HepG2 (cell line): ENCODE results near the gene MTO1. TPM values are rescaled to one million over a fixed set of nuclear protein-coding genes. Genes with fewer than 3 reads are reported as not detected.

ENCODE experiments used
- CERS6 ChIP-seq: sonication (generic); formaldehyde crosslinking; IDR thresholded peaks from 2 replicates; pipeline ENCODE4 v1.5.0; 2020; ENCODE audit warnings: missing genetic modification reagents
- FOXJ3 ChIP-seq: sonication (generic); formaldehyde crosslinking; IDR thresholded peaks from 2 replicates; pipeline ENCODE4 v1.4.0; 2020; ENCODE audit warnings: missing genetic modification reagents, mild to moderate bottlenecking, borderline replicate concordance
- FOXP1 ChIP-seq, 2 experiments: fragments of 450-650 bp in 1 of 2; IDR thresholded peaks; 2 replicates each; pipeline ENCODE4 v1.6.1; 2017 to 2018; ENCODE audit warnings: antibody characterized with exemption in 1 of 2
- HOXA3 ChIP-seq: sonication (generic); formaldehyde crosslinking; IDR thresholded peaks from 2 replicates; pipeline ENCODE4 v1.5.0; 2020; ENCODE audit warnings: missing genetic modification reagents
- JUNB ChIP-seq: sonication (generic); formaldehyde crosslinking; IDR thresholded peaks from 2 replicates; pipeline ENCODE4 v1.8.0; 2022; ENCODE audit warnings: missing genetic modification reagents, mild to moderate bottlenecking, borderline replicate concordance
- KLF15 ChIP-seq: sonication (generic); formaldehyde crosslinking; IDR thresholded peaks from 2 replicates; pipeline ENCODE4 v1.8.1; 2023; ENCODE audit warnings: borderline replicate concordance, mild to moderate bottlenecking, inconsistent platforms, missing genetic modification reagents, mixed read lengths
- PREB ChIP-seq: sonication (generic); formaldehyde crosslinking; IDR thresholded peaks from 2 replicates; pipeline ENCODE4 v1.4.0; 2020; ENCODE audit warnings: missing genetic modification reagents
- SMYD3 ChIP-seq: sonication (generic); formaldehyde crosslinking; IDR thresholded peaks from 2 replicates; pipeline ENCODE4 v1.8.1; 2023; ENCODE audit warnings: mild to moderate bottlenecking, missing genetic modification reagents
- TAF15 ChIP-seq: fragments of 200-400 bp; formaldehyde crosslinking; IDR thresholded peaks from one replicate; pipeline ENCODE4 v1.6.1; 2018; ENCODE audit warnings: mild to moderate bottlenecking, low read depth, low read length; ENCODE audit not compliant: poor library complexity, severe bottlenecking
- U2AF1 ChIP-seq: fragments of 200-400 bp; formaldehyde crosslinking; optimal IDR thresholded peaks from 2 replicates; pipeline ENCODE3; 2017; ENCODE audit warnings: mild to moderate bottlenecking, low read depth, low read length
- ZNF235 ChIP-seq: sonication (generic); formaldehyde crosslinking; IDR thresholded peaks from 2 replicates; pipeline ENCODE4 v1.8.1; 2023; ENCODE audit warnings: mild to moderate bottlenecking, missing genetic modification reagents, borderline replicate concordance
- ZNF263 ChIP-seq: sonication (generic); formaldehyde crosslinking; IDR thresholded peaks from 2 replicates; pipeline ENCODE4 v1.4.0; 2020; ENCODE audit warnings: missing genetic modification reagents
- ZNF329 ChIP-seq: sonication (generic); formaldehyde crosslinking; IDR thresholded peaks from 2 replicates; pipeline ENCODE4 v1.9.0; 2021; ENCODE audit warnings: low read depth, mild to moderate bottlenecking, missing genetic modification reagents
- ZNF333 ChIP-seq: sonication (generic); formaldehyde crosslinking; IDR thresholded peaks from 2 replicates; pipeline ENCODE4 v1.4.0; 2020; ENCODE audit warnings: mild to moderate bottlenecking, missing genetic modification reagents, borderline replicate concordance
- ZNF564 ChIP-seq: sonication (generic); formaldehyde crosslinking; IDR thresholded peaks from 2 replicates; pipeline ENCODE4 v1.8.1; 2023; ENCODE audit warnings: mild to moderate bottlenecking, missing genetic modification reagents
- ZNF674 ChIP-seq: sonication (generic); formaldehyde crosslinking; IDR thresholded peaks from 2 replicates; pipeline ENCODE4 v1.5.0; 2020; ENCODE audit warnings: low read depth, mild to moderate bottlenecking, missing genetic modification reagents
- ZNF772 ChIP-seq: sonication (generic); formaldehyde crosslinking; IDR thresholded peaks from 2 replicates; pipeline ENCODE4 v1.5.0; 2020; ENCODE audit warnings: mild to moderate bottlenecking, missing genetic modification reagents
- polyA plus RNA-seq, 8 experiments: library from polyadenylated mRNA; depleted of rRNA in 3 of 8; stranded (reverse) in 7 of 8; unstranded in 1 of 8; fragments of >200 nt; fragmentation: Illumina TruSeq in 4 of 8; extraction: Trizol in 4 of 8; gene quantifications; 2 replicates each; pipeline versions ENCODE4 v1.2.1 to v1.2.3, GENCODE V29; 2011 to 2016; ENCODE audit warnings: low read depth in 4 of 8, missing spikeins in 1 of 8, mixed read lengths in 1 of 8; ENCODE audit not compliant: insufficient read depth in 1 of 8
- total RNA-seq, 5 experiments: library from RNA; depleted of rRNA; stranded (reverse); fragments of >200 nt; fragmentation: Illumina TruSeq; extraction: Trizol; gene quantifications; 2 replicates each; pipeline ENCODE4 v1.2.3, GENCODE V29; 2016; ENCODE audit warnings: low read depth in 1 of 5
- TF ChIP-seq, protein P1 (sequence below): sonication (generic); formaldehyde crosslinking; IDR thresholded peaks from 2 replicates; pipeline ENCODE4 v1.8.1; 2022; ENCODE audit warnings: low read depth, mild to moderate bottlenecking, missing genetic modification reagents
- TF ChIP-seq, protein P2 (sequence below): sonication (generic); formaldehyde crosslinking; conservative IDR thresholded peaks from 2 replicates; pipeline ENCODE4 v1.4.0; 2020; ENCODE audit warnings: missing genetic modification reagents
- TF ChIP-seq, protein P3 (sequence below): sonication (generic); formaldehyde crosslinking; IDR thresholded peaks from 2 replicates; pipeline ENCODE4 v1.4.0; 2020; ENCODE audit warnings: missing genetic modification reagents

The MTO1 gene
- total and polyA plus RNA-seq, 2 of the 13 experiments (the other 11 are each of a cell fraction or from before 2014, with no cell fraction given) = 21.1 to 45.3 TPM

DNA sequence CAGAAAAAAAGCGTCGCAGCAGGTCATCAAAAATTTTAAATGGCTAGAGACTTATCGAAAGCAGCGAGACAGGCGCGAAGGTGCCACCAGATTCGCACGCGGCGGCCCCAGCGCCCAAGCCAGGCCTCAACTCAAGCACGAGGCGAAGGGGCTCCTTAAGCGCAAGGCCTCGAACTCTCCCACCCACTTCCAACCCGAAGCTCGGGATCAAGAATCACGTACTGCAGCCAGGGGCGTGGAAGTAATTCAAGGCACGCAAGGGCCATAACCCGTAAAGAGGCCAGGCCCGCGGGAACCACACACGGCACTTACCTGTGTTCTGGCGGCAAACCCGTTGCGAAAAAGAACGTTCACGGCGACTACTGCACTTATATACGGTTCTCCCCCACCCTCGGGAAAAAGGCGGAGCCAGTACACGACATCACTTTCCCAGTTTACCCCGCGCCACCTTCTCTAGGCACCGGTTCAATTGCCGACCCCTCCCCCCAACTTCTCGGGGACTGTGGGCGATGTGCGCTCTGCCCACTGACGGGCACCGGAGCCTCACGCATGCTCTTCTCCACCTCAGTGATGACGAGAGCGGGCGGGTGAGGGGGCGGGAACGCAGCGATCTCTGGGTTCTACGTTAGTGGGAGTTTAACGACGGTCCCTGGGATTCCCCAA is 59.3 kb downstream of the MTO1 start, which contains the start of gene EEF1A1 (continued):
- TF ChIP-seq ZNF772 (peak; percentile 86), ZNF329 (no peak; the same call in 1 of the 2 replicates), FOXP1 (IDR thresholded peaks at IDR 0.05) (no peak), FOXP1 (CRISPR knock-in tag; IDR thresholded peaks at IDR 0.05) (peak; percentile 9; the same call in 1 of the 2 replicates), KLF15 (CRISPR knock-in tag) (peak; percentile 75; the same call in 1 of the 2 replicates), CERS6 (0 out of 2 replicates have a peak, but pooled peaks have one; percentile 41), PREB (CRISPR knock-in tag) (no peak), ZNF564 (CRISPR knock-in tag) (no peak), ZNF263 (CRISPR knock-in tag) (peak; percentile 44; the same call in 1 of the 2 replicates), ZNF235 (CRISPR knock-in tag) (peak; percentile 41; the same call in 1 of the 2 replicates), JUNB (peak; percentile 51; the same call in 1 of the 2 replicates), TAF15 (no peak), ZNF674 (CRISPR knock-in tag) (no peak), ZNF333 (0 out of 2 replicates have a peak, but pooled peaks have one; percentile 44), FOXJ3 (peak; percentile 19; the same call in 1 of the 2 replicates), U2AF1 (peak; percentile 100), SMYD3 (peak; percentile 87; the same call in 1 of the 2 replicates), HOXA3 (CRISPR knock-in tag) (no peak; the same call in 1 of the 2 replicates)
- TF ChIP-seq, protein P1, sequence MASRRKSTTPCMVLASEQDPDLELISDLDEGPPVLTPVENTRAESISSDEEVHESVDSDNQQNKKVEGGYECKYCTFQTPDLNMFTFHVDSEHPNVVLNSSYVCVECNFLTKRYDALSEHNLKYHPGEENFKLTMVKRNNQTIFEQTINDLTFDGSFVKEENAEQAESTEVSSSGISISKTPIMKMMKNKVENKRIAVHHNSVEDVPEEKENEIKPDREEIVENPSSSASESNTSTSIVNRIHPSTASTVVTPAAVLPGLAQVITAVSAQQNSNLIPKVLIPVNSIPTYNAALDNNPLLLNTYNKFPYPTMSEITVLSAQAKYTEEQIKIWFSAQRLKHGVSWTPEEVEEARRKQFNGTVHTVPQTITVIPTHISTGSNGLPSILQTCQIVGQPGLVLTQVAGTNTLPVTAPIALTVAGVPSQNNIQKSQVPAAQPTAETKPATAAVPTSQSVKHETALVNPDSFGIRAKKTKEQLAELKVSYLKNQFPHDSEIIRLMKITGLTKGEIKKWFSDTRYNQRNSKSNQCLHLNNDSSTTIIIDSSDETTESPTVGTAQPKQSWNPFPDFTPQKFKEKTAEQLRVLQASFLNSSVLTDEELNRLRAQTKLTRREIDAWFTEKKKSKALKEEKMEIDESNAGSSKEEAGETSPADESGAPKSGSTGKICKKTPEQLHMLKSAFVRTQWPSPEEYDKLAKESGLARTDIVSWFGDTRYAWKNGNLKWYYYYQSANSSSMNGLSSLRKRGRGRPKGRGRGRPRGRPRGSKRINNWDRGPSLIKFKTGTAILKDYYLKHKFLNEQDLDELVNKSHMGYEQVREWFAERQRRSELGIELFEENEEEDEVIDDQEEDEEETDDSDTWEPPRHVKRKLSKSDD (CRISPR knock-in tag) = no peak; the same call in 1 of the 2 replicates
- TF ChIP-seq, protein P2, sequence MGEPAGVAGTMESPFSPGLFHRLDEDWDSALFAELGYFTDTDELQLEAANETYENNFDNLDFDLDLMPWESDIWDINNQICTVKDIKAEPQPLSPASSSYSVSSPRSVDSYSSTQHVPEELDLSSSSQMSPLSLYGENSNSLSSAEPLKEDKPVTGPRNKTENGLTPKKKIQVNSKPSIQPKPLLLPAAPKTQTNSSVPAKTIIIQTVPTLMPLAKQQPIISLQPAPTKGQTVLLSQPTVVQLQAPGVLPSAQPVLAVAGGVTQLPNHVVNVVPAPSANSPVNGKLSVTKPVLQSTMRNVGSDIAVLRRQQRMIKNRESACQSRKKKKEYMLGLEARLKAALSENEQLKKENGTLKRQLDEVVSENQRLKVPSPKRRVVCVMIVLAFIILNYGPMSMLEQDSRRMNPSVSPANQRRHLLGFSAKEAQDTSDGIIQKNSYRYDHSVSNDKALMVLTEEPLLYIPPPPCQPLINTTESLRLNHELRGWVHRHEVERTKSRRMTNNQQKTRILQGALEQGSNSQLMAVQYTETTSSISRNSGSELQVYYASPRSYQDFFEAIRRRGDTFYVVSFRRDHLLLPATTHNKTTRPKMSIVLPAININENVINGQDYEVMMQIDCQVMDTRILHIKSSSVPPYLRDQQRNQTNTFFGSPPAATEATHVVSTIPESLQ = peak; percentile 21; the same call in 1 of the 2 replicates
- TF ChIP-seq, protein P3, sequence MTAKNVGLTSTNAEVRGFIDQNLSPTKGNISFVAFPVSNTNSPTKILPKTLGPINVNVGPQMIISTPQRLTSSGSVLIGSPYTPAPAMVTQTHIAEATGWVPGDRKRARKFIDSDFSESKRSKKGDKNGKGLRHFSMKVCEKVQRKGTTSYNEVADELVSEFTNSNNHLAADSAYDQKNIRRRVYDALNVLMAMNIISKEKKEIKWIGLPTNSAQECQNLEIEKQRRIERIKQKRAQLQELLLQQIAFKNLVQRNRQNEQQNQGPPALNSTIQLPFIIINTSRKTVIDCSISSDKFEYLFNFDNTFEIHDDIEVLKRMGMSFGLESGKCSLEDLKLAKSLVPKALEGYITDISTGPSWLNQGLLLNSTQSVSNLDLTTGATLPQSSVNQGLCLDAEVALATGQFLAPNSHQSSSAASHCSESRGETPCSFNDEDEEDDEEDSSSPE (CRISPR knock-in tag) = 0 out of 2 replicates have a peak, but pooled peaks have one; percentile 24
